ENCODE data around the gene SLC23A2. TPM values are rescaled to one million over a fixed set of nuclear protein-coding genes. Genes with fewer than 3 reads are reported as not detected.
"Not testable (repeated sequence)": the region's sequence is repeated elsewhere in the genome, so short reads cannot be mapped to it uniquely, and the experiment has no call there.

SLC23A2 gene
- total RNA-seq, 1 donor from 2014 or later: 11.4 TPM

DNA sequence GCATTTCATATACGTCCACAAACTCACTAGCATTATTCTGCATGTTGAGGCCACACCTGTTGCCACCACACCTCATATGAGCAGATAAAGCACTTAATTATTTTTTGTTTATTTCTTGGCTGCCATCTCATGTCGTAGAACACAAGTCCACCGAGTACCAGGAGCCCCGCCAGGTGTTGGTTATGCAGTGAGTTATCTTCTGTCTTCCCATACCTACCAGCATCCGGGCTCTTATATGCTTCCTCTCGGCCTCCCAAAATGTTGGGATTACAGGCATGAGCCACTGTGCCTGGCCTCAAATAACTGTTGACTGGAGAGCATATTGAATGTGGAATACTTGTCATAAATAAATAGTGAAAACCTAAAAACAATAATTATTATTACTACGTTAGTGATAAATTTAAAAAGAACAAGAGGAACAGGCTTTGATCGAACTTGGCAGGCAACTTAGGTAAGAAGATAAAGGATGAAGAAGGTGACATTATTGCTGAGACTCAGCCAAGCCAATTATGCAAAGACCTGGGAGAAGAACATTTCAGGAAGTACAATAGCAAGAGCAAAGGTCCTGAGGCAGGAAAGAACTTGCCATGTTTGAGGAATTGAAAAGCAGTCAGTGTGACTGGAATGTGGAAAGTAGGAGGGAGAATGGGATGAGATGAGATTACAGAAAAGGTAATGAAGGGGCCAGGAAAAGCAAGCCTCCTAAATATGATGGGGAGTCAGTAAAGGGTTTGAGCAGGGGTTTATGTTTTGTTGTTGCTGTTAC, 12.6 kb upstream of the SLC23A2 start:
- no peak for DNase-seq (ENCODE audit: low read depth)

DNA sequence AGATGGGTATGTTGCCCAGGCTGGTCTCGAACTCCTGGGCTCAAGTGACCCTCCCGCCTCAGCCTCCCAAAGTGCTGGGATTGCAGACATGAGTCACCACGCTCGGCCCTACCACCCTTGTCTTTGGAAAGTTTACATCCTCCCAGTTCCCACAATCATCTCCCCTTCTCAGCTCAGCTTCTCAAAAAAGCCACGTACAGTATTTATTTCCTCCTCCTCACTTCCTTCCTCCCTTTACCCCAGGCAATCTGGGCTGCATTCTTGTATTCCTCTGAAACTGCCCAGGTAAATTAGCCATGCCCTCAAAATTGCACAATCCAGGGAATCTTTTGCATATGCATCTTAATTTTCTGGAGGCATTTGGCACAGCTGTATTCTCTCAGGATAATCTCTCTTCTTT, 7.4 kb upstream of the SLC23A2 start:
- no peak for DNase-seq (ENCODE audit: low read depth)

DNA sequence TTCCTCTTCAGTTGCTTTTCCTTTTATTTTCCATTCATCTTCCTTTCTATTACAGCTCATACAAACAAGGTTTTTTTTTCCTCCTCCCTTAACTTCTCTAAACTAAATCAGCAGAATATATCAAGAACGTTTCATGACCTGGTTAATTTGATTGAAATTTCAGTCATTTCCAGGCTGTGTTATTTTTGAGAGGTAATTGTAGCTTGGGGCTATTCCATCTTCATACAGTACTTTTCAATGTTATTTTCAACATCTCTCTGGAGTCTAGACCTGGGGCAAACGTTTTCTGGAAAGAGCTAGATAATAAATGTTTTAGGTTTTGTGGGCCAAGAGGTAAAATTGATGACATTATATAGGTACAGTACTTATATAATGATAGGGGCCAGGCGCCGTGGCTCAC, 4.0 kb upstream of the SLC23A2 start:
- no peak for DNase-seq (ENCODE audit: low read depth)

DNA sequence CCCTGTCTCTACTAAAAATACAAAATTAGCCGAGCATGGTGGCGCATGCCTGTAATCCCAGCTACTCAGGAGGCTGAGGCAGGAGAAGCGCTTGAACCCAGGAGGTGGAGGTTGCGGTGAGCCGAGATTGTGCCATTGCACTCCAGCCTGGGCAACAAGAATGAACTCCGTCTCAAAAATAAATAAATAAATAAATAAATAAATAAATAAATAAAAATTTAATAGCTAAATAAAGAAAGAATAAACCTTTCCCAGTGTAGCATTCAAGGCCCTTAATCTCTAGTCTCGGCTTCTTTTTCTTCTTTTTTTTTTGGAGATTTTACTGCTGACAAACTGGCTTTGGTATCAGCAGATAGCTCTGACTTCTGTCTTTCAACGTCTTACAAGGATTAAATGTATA, 3.5 kb upstream of the SLC23A2 start:
- DNase-seq (ENCODE audit: low read depth): not testable (repeated sequence)

DNA sequence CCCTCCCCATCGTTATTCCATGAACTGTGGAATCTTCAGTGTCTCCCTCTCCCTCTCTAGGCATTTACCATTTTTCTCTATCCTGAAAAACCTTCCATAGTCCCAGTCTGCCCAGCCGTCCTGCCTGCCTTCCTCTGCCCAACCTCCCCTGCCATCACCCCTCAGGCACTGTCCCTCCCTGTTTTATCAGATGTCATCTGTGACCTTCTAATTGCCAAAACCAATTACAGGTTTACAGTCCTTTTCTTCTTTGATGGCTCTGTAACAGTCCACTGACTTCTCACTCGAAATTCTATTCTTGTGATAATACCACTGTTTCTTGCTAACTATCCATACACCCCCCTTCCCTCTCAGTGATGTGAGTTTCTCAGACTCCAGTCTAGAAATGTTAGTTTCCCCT, 2.3 kb upstream of the SLC23A2 start:
- DNase-seq (ENCODE audit: low read depth): no peak

DNA sequence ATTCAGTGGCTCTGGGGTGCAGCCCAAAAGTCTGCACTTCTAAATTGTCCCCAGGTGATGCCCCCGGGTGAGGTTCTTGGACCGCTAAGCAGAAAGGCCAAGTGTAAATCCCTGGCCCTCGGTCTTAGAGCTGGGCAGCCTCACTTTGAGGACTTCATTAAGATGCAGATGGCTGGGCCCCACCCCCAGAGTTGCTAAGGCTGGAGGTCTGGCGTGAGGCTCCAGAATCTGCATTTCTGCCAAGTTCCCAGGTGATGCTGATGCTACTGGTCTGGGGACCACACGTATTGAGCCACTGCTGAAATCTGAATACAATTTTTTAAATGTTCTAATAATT, 735 bp upstream of the SLC23A2 start:
- DNase-seq (ENCODE audit: low read depth): no peak

DNA sequence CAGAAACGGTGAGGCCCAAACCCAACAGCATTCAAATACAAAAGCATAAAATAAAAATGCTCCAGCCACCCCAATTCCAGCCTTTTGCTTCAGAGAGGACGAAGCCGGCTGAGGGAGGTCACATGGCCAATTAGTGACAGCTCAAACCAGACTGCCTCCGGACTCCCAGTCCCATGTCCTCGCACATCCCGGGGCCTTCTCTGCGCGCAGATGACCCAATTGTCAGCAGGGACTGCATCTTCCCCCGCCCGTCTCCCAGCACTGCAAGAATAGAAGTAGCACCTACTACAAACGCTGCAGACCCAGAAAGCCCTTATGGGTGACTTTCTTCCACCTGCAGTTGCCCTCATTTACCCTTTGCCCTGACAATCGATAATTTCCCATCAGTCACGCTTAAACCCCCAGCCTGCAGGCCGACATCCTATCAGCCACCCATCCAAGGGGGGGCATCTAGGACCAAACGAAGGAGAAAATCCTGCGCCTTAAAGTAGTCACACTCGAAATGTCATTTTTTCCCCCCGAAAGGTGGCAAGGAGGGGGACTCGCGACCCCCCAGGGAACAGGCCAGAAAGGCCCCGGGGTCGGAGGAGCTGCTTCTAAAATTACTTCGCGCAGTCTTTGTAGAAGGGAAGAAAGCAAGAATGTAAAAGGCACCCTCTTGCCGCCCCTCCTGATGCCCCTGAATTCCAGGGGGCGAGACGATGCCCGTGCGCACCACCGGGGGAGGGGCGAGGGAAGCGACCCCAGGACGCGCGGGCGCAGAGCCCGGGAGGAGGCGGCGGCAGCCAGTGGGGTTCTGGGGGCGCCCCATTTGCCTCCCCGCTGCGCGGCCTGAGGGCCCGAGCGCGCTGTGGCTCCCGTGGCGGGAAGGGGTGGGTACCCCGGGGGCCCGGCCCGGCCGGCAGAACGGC, 792 bp downstream of the SLC23A2 start:
- no peak for DNase-seq (ENCODE audit: low read depth)

DNA sequence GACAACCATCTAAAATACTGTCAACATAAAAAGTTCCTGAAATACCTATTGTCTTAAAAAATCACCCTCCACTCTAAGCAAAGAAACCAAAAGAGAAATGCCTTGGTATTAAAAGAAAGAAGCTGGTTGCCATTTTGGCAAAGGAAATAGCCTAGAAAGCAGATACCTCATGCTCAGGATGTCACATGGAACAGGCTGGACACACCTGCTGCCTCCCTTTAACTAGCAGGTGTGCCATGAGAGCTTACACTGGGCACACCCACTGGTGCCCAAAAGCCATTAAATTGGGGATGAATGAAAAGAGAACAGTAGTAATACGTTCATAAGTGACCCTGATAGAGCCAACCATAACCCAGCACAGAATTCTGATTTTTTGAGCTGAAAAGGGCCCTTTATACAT, 1.5 kb downstream of the SLC23A2 start:
- DNase-seq (ENCODE audit: low read depth): no peak

DNA sequence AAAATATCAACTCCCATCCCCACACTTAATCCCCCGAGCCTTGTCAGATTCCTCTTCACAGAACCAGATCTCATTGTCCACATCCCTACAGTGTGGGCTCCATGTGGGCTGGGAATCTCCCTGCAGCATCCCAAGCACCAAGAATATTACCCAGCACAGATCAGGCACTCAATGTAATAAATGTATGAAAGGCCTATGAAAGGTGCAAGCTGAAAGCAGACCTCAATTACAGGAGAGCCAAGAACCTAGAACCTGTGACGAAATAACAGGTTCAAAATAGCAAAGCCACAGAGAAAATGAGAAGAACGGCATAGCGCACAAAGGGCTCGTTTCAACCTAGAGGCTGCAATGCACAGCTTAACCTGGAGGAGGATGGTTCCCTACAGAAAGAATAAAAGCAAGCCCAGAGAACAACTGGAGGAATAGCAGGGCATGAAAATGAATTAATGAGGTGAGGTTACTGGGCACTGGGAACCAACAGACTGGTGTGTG, 3.1 kb downstream of the SLC23A2 start:
- no peak for DNase-seq (ENCODE audit: low read depth)

DNA sequence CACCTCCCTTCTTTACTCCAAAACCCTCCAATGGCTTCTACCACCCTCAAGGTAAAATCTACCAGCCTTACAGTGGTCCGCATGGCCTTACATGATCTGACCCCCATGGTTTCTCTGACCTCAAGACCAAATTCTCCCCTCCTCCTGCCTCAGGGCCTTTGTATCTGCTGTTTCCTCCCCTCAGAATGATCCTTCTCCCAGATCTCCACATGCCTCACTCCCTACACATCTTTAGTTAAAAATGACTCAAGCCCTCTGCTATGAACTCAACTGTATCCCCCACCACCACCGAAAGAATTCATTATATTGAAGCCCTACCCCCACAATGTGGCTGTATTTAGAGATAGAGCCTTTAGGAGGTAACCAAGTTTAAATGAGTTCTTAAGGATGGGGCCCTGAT, 4.1 kb downstream of the SLC23A2 start:
- DNase-seq (ENCODE audit: low read depth): no peak

DNA sequence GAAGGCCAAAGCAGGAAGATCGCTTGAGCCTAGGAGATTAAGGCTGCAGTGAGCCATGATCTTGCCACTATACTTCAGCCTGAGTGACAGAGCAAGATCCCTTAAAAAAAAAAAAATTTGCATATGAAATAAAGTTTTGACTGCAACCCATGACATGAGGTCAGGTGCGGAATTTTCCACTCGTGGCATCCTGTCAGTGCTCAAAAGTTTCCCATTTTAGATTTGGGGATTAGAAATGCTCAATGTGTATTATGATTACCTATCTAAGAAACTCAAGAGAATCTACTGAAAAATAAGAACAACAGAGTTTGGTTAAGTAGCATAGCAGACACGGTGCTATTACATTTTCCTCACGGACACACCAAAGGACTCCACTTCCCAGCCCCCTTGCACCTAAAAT, 11.7 kb downstream of the SLC23A2 start:
- DNase-seq (ENCODE audit: low read depth): no peak

DNA sequence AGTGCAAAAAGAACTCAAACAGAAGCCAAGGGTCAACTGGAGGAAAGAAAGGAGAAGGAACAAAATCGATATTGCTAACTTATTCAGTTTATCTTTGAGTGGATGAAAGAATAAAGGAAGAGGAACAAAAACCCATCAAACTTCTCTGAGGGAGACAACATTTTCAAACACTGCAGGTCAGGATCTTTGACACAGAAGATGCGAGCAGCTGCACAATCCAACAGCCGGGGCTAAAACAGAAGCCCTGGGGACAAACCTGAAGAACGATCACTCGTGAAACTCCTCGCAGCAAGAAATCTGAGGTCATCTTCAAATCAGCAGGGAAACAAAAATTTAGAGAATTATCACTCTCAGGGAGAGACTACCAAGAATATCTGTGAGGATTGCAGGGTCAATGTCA, 14.2 kb downstream of the SLC23A2 start:
- no peak for DNase-seq (ENCODE audit: low read depth)

DNA sequence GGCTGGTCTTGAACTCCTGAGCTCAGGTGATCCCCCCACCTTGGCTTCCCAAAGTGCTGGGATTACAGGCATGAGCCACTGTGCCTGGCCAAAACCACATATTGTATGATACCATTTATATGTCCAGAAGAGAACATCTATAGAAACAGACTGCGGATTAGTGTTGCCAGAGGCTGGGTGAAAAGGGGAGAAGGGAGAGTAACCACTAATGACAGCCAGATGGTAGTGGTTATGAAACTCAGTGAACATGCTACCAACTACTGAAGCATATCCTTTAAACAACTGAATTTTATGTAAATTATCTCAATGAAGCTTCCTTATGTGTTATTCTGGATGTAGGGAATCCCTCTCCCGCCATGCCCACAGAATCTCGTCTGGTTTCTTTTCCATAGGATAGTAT, 15.7 kb downstream of the SLC23A2 start:
- no peak for DNase-seq (ENCODE audit: low read depth)

DNA sequence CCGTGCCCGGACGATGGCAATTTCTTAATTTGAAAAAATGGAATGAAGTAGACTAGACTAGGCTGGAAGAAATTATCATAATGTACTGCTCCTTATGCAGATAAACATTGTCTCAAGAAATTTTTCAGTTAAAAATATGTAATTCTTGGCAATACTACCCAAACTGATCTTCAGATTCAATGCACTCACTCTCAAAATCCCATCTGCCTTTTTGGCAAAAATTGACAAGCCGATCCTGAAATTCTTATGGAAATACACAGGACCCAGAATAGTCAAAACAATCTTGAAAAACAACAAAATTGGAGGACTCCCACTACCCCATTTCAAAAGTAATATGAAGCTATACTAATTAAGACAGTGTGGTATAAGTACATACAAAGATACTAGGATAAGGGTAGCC, 19.0 kb downstream of the SLC23A2 start:
- no peak for DNase-seq (ENCODE audit: low read depth)

DNA sequence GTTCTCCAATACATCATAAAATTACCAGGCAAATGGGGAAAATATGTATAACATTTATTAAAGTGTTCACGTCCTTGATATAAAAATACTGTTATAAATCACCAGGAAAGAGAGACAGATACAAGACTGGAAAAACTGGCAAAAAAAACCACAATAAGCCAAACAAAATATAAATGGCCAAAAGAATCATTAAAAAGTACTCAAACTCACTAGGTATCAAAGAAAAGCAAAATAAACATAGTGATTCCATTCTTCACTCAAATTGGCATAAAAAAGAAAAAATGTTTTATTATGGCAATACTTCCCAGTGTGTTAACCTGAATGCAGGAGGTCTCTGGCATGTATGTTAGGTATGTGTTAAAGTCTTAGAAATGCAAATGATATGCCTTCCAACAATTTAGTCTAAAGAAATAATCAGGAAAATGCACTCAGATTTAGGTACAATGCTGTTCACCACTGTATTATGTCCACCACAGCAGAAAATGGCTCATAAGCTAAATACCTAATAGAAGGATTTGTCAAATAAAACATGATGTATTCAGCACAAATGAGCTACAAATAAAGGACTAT, 21.4 kb downstream of the SLC23A2 start:
- DNase-seq (ENCODE audit: low read depth): no peak

DNA sequence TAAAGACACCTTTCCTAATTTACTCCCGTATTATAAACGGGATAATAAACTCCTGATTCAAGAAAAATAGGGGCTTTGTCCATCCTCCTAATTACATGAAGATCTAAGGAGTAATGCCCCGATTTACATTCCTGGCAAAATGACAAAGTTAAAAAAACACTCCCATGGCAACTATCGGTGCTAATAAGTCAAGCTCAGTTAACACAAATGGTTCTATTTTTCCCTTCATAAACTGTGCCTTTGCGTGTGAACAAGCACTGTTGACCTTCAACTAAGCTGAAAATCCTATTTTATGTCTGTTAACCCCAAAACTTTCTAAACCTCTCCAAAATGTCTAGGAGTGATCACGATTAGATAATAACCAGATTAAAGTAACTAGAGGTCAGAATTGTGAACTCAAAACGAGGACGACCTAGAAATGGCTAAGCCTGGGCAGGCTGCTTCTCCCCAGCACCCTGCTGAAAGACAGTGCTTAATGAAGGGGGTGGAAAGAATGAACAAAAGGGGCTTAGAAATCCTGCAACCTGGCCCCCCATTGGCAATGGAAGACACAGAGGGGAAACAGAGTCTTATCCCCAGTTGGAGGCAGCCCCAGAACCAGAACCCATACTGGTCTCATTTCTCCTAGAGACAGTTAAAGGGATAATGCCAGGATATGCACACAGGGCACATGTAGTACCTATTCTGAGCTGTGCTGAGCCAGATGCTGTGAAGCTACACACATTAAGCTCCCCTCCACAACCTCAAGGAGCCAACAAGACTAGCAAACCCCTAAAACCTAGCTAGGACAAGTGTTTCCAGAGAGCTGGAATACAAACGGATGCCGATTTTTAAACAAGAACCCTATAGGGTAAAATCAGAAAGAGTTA, 23.0 kb downstream of the SLC23A2 start:
- DNase-seq (ENCODE audit: low read depth): no peak

DNA sequence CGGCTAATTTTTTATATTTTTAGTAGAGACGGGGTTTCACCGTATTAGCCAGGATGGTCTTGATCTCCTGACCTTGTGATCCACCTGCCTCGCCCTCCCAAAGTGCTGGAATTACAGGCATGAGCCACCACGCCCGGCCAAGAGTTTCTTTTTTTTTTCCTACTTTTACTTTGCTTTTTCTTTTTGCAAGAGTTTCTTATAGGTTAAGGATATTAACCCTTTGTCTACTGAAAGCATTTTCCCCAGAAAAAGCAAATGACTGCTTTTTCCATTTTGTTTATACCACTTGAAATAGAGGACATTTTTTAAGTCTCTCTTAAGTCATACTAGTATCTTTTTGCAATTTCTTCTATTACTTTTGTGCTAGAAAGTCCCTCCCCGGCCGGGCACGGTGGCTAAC, 25.3 kb downstream of the SLC23A2 start:
- not testable (repeated sequence) for DNase-seq (ENCODE audit: low read depth)

DNA sequence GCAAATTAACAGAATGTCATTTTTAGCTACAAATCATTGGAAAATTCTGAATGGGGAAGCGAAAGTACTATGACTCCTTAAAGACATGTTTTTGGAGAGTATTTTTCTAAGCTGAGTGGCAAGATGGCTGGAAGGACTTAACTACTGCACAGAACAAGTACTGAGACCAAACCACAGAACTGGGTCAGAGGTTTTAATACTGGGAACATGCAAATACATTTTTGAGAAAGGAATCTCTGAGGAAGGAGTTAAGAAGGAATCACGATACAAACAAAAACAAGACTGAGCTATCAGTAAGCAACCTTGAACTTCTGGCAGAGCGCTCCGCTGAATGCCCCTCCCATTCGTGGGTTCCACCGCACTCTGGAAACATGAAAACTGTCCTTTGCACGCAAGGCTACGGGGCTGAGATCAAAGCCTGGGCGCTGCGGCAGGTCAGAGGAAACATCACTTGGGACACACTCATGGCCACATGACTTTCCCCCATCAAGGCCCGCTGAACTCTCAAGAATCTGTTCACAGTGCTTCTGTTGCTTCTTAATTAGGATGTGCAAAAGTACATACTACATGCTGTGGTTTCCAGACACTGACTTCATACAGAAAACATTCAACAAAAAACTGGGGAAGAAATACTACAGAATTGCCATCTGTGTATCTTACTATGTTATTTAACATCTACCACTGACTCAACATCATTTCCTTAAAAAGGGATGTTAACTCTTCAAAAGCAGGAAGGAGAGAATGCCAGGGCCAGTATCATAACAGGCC, 27.8 kb downstream of the SLC23A2 start:
- peak; percentile 73 for DNase-seq (ENCODE audit: low read depth)

DNA sequence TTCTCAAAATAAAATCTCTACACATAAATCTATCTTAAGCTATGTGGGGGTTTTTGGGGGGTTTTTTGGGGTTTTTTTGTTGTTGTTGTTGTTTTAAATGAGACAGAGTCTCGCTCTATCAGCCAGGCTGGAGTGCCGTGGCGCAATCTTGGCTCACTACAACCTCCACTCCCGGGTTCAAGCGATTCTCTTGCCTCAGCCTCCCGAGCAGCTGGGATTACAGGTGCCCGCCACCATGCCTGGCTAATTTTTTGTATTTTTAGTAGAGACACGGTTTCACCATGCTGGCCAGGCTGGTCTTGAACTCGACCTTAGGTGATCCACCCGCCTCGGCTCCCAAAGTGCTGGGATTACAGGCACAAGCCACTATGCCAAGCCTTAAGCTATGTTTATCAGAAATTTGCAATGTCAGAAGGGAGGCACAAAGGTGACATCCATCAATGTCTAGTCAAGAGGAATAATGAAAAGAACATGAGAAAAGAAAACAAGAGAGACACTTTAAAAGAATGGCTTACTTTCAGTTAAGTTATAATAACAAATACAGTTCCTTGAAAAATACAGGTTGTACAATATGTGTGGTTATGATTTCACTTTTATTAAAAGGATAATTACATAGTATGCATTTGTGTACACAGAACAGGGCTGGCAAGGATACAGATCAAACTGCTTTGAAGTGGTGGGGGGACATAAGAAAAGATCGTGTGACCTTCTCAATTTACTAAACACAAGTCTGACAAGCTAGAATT, 28.6 kb downstream of the SLC23A2 start:
- no peak for DNase-seq (ENCODE audit: low read depth)

DNA sequence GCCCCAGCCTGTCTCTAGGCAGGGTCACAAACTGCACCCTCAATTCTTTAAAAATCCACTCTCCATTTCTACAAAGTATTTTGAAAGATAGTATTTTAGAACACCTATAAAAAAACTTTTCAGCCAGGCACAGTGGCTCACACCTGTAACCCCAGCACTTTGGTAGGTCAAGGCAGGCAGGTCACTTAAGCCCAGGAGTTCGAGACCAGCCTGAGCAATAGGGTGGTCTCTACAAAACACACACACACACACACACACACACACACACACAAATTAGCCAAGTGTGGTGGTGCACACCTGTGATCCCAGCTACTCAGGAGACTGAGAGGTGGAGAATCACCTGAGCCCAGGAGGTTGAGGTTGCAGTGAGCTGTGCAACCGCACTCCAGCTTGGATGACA, 30.2 kb downstream of the SLC23A2 start:
- no peak for DNase-seq (ENCODE audit: low read depth)

All from myocyte (in vitro differentiated cells).